ENCODE measurements around the gene HSD17B8. TPM values are rescaled to one million over a fixed set of nuclear protein-coding genes. Genes with fewer than 3 reads are reported as not detected.

HSD17B8 gene
- total RNA-seq, 6 donors from 2014 or later: 8.2 to 39.3 (median 28.7) TPM

GRCh38 chr6:33174784-33175183, 29.7 kb upstream of the HSD17B8 start:
- ATAC-seq (ENCODE audit: low FRiP score in 2 of 2): no peak
- no peak overlapping the region for H3K27ac ChIP-seq

GRCh38 chr6:33175436-33176069, 28.9 kb upstream of the HSD17B8 start:
- DNase-seq: no peak

More at GRCh38 chr6:33174784-33175183, 29.7 kb upstream of the HSD17B8 start:
- TF ChIP-seq EP300 (IDR thresholded peaks at IDR 0.05) (no peak), POLR2AphosphoS5 (IDR thresholded peaks at IDR 0.05) (no peak), CTCF (IDR thresholded peaks at IDR 0.05) (no peak), POLR2A (IDR thresholded peaks at IDR 0.05) (no peak)
- no peaks in the 10 kb centered on the region for H3K36me3 ChIP-seq
- H3K27me3 ChIP-seq: no peaks in the 10 kb centered on the region
- no peak for DNase-seq
- no peaks in the 10 kb centered on the region for H3K9me3 ChIP-seq
- 82 to 85% methylated on average over 3 to 4 of the region's 4 CpGs for WGBS, 2 donors
- H3K4me1 ChIP-seq: no peaks in the 10 kb centered on the region
- no peak overlapping the region for H3K4me3 ChIP-seq

GRCh38 chr6:33176906-33177305, 27.5 kb upstream of the HSD17B8 start:
- H3K4me3 ChIP-seq: no peak overlapping the region

More at GRCh38 chr6:33175436-33176069, 28.9 kb upstream of the HSD17B8 start:
- Histone ChIP-seq H3K27me3 (no peaks in the 10 kb centered on the region), H3K4me3 (no peak overlapping the region), H3K4me1 (no peaks in the 10 kb centered on the region), H3K36me3 (no peaks in the 10 kb centered on the region), H3K27ac (no peak overlapping the region), H3K9me3 (no peaks in the 10 kb centered on the region)
- 78 to 88% methylated on average over 10 of the region's 10 CpGs for WGBS, 2 donors
- ATAC-seq (ENCODE audit: low FRiP score in 2 of 2): no peak
- no peak for TF ChIP-seq EP300 (IDR thresholded peaks at IDR 0.05)

GRCh38 chr6:33177552-33178446, 26.7 kb upstream of the HSD17B8 start:
- TF ChIP-seq EP300 (IDR thresholded peaks at IDR 0.05) (no peak), POLR2AphosphoS5 (IDR thresholded peaks at IDR 0.05) (no peak), POLR2A (IDR thresholded peaks at IDR 0.05) (no peak), CTCF (IDR thresholded peaks at IDR 0.05) (no peak)
- Histone ChIP-seq H3K4me3 (no peak overlapping the region), H3K9me3 (no peaks in the 10 kb centered on the region), H3K27ac (no peak overlapping the region), H3K27me3 (no peaks in the 10 kb centered on the region), H3K36me3 (no peaks in the 10 kb centered on the region), H3K4me1 (no peaks in the 10 kb centered on the region)
- DNase-seq: peak in 1 of 2 donors; percentile 39
- 77 to 89% methylated on average over 13 to 19 of the region's 19 CpGs for WGBS, 2 donors
- no peak for ATAC-seq (ENCODE audit: low FRiP score in 2 of 2)

More at GRCh38 chr6:33176906-33177305, 27.5 kb upstream of the HSD17B8 start:
- no peaks in the 10 kb centered on the region for H3K9me3 ChIP-seq
- no peak overlapping the region for H3K27ac ChIP-seq
- H3K36me3 ChIP-seq: no peaks in the 10 kb centered on the region
- ATAC-seq (ENCODE audit: low FRiP score in 2 of 2): no peak
- H3K4me1 ChIP-seq: no peaks in the 10 kb centered on the region
- TF ChIP-seq EP300 (IDR thresholded peaks at IDR 0.05): no peak
- TF ChIP-seq CTCF (IDR thresholded peaks at IDR 0.05): no peak
- TF ChIP-seq POLR2AphosphoS5 (IDR thresholded peaks at IDR 0.05): no peak
- H3K27me3 ChIP-seq: no peaks in the 10 kb centered on the region
- DNase-seq: no peak
- WGBS, 2 donors: 84 to 100% methylated on average over 2 to 7 of the region's 7 CpGs

- H3K36me3 ChIP-seq: no peaks in the 10 kb centered on the region
- no peaks in the 10 kb centered on the region for H3K27me3 ChIP-seq
- peaks cover 0 to 6% (median 5%) of the 10 kb centered on the region in 4 donors for H3K4me1 ChIP-seq
- H3K4me3 ChIP-seq: no peak overlapping the region
- no peak for TF ChIP-seq CTCF (IDR thresholded peaks at IDR 0.05)
- TF ChIP-seq POLR2A (IDR thresholded peaks at IDR 0.05): no peak
- no peak for TF ChIP-seq EP300 (IDR thresholded peaks at IDR 0.05)
- no peak for TF ChIP-seq POLR2AphosphoS5 (IDR thresholded peaks at IDR 0.05)
- ATAC-seq (ENCODE audit: low FRiP score in 2 of 2) (no peak), DNase-seq (peak in 1 of 2 donors; percentile 36)
- no peak overlapping the region for H3K27ac ChIP-seq
- H3K9me3 ChIP-seq: no peaks in the 10 kb centered on the region
- WGBS, 2 donors: 79 to 89% methylated on average over 4 to 10 of the region's 10 CpGs
Measured at GRCh38 chr6:33178755-33179475, 25.5 kb upstream of the HSD17B8 start.
